Ascending aorta (tissue), 2 donors: ENCODE measurements around the gene CLIP3. TPM values are rescaled to one million over a fixed set of nuclear protein-coding genes. Genes with fewer than 3 reads are reported as not detected.
A peak's percentile ranks its signal among the peaks of the same experiment; 100 is the strongest.
"Not testable (repeated sequence)": the region's sequence is repeated elsewhere in the genome, so short reads cannot be mapped to it uniquely, and the experiment has no call there.

Experiments
- DNase-seq, 2 donors: peaks; one replicate each; pipeline ENCODE4 v3.0.0-alpha.2; 2019; ENCODE audit warnings: low spot score in 2 of 2
- H3K27ac ChIP-seq, 2 donors: fragments of 200-600 bp; sonication (generic); one replicate each; pipeline ENCODE4 v1.5.1; 2016 to 2017; ENCODE audit warnings: mild to moderate bottlenecking in 1 of 2
- H3K27me3 ChIP-seq: fragments of 200-600 bp; sonication (generic); one replicate; pipeline ENCODE4 v1.5.1; 2017
- H3K36me3 ChIP-seq, 2 donors: fragments of 200-600 bp; sonication (generic); one replicate each; pipeline ENCODE4 v1.5.1; 2016
- H3K4me1 ChIP-seq, 2 donors: fragments of 200-600 bp; sonication (generic); one replicate each; pipeline ENCODE4 v1.5.1; 2016 to 2017; ENCODE audit warnings: mild to moderate bottlenecking in 1 of 2
- H3K4me3 ChIP-seq, 2 donors: fragments of 200-600 bp; sonication (generic); one replicate each; pipeline ENCODE4 v1.5.1; 2016 to 2017; ENCODE audit warnings: mild to moderate bottlenecking in 1 of 2
- H3K9me3 ChIP-seq, 2 donors: fragments of 200-600 bp; sonication (generic); one replicate each; pipeline ENCODE4 v1.5.1; 2016
- CTCF ChIP-seq, 3 experiments: fragments of 200-600 bp in 2 of 3; fragments of 450-650 bp in 1 of 3; sonication (generic) in 2 of 3; IDR thresholded peaks; one replicate each; pipeline ENCODE4 v1.5.1; 2016 to 2019; ENCODE audit warnings: antibody characterized with exemption in 3 of 3, mild to moderate bottlenecking in 1 of 3, moderate library complexity in 1 of 3
- intact Hi-C: fragments of 100-400 bp; cut with DNase I; formaldehyde crosslinking; loops from one replicate; pipeline ENCODE4 v1.15.1; 2023
- total RNA-seq: library from RNA; depleted of rRNA; stranded (reverse); fragments of >200 nt; gene quantifications from one replicate; pipeline ENCODE4 v1.1.0, GENCODE V29; 2016

The CLIP3 gene
- total RNA-seq, 1 donor from 2014 or later: 43.2 TPM

- H3K9me3 ChIP-seq: no peaks in the 10 kb centered on the region
- no peaks in the 10 kb centered on the region for H3K36me3 ChIP-seq
- DNase-seq: no peak
- no peaks in the 10 kb centered on the region for H3K27me3 ChIP-seq
- no peak overlapping the region for H3K4me3 ChIP-seq
- no peak for TF ChIP-seq CTCF (IDR thresholded peaks at IDR 0.05)
- no peaks in the 10 kb centered on the region for H3K4me1 ChIP-seq
- intact Hi-C loops: no loop called here
- H3K27ac ChIP-seq: no peak overlapping the region
These were observed 39.4 kb upstream of the CLIP3 start for GRCh38 chr19:36072081-36072480.

GRCh38 chr19:36068810-36069499 lies 36.3 kb upstream of the CLIP3 start:
- H3K9me3 ChIP-seq, intact Hi-C loops, H3K36me3 ChIP-seq, H3K4me1 ChIP-seq, H3K27me3 ChIP-seq, DNase-seq, H3K4me3 ChIP-seq, H3K27ac ChIP-seq: not testable (repeated sequence)

GRCh38 chr19:36067681-36068080 lies 35.0 kb upstream of the CLIP3 start:
- Histone ChIP-seq H3K27ac (no peak overlapping the region), H3K4me1 (no peaks in the 10 kb centered on the region), H3K36me3 (no peaks in the 10 kb centered on the region), H3K4me3 (no peak overlapping the region), H3K27me3 (no peaks in the 10 kb centered on the region), H3K9me3 (no peaks in the 10 kb centered on the region)
- no peak for TF ChIP-seq CTCF (IDR thresholded peaks at IDR 0.05)
- intact Hi-C loops: no loop called here
- DNase-seq: no peak

- intact Hi-C loops: no loop called here
- H3K9me3 ChIP-seq: no peaks in the 10 kb centered on the region
- no peak for TF ChIP-seq CTCF (IDR thresholded peaks at IDR 0.05)
These were observed 32.2 kb upstream of the CLIP3 start for GRCh38 chr19:36064826-36065225.

GRCh38 chr19:36061367-36061766 lies 28.7 kb upstream of the CLIP3 start:
- no peaks in the 10 kb centered on the region for H3K27me3 ChIP-seq
- H3K4me1 ChIP-seq: no peaks in the 10 kb centered on the region
- TF ChIP-seq CTCF (IDR thresholded peaks at IDR 0.05): no peak
- no peak overlapping the region for H3K27ac ChIP-seq
- DNase-seq: no peak
- intact Hi-C loops: no loop called here
- no peaks in the 10 kb centered on the region for H3K9me3 ChIP-seq
- no peaks in the 10 kb centered on the region for H3K36me3 ChIP-seq
- H3K4me3 ChIP-seq: no peak overlapping the region

More at GRCh38 chr19:36064826-36065225, 32.2 kb upstream of the CLIP3 start:
- Histone ChIP-seq H3K4me1 (no peaks in the 10 kb centered on the region), H3K27ac (no peak overlapping the region), H3K4me3 (no peak overlapping the region), H3K27me3 (no peaks in the 10 kb centered on the region), H3K36me3 (no peaks in the 10 kb centered on the region)
- DNase-seq: no peak

- peak in 1 of 3 experiments; percentile 32 for TF ChIP-seq CTCF (IDR thresholded peaks at IDR 0.05)
- Histone ChIP-seq H3K27ac (no peak overlapping the region), H3K36me3 (no peaks in the 10 kb centered on the region), H3K9me3 (no peaks in the 10 kb centered on the region), H3K4me1 (peaks cover 0 to 2% of the 10 kb centered on the region in 2 donors), H3K4me3 (no peak overlapping the region), H3K27me3 (no peaks in the 10 kb centered on the region)
- DNase-seq: no peak
- intact Hi-C loops: no loop called here
These were observed 27.8 kb upstream of the CLIP3 start for GRCh38 chr19:36060430-36060829.
